H1 (cell line): ENCODE results near the gene PRPS1. TPM values are rescaled to one million over a fixed set of nuclear protein-coding genes. Genes with fewer than 3 reads are reported as not detected.

Experiments
- FOSL1 ChIP-seq: IDR thresholded peaks from 2 replicates; pipeline ENCODE4 v1.6.1; 2011; ENCODE audit warnings: mild to moderate bottlenecking, low read depth, low read length, moderate library complexity; ENCODE audit not compliant: insufficient read depth
- KDM4A ChIP-seq: IDR thresholded peaks from one replicate; pipeline ENCODE4 v1.7.1; 2012; ENCODE audit warnings: low read depth, mild to moderate bottlenecking, moderate library complexity, low read length, inconsistent platforms; ENCODE audit not compliant: severe bottlenecking
- polyA plus RNA-seq, 7 experiments: library from polyadenylated mRNA; depleted of rRNA in 3 of 7; stranded (reverse) in 5 of 7; unstranded in 2 of 7; fragments of >200 nt in 5 of 7; fragments of 200-250 nt in 2 of 7; gene quantifications; 1 replicate in 5 of 7; 2 replicates in 1 of 7; 4 replicates in 1 of 7; pipeline versions ENCODE4 v1.2.1 to v1.2.3, GENCODE V29; 2011 to 2013; ENCODE audit warnings: missing spikeins in 2 of 7, mixed read lengths in 2 of 7
- total RNA-seq: library from RNA; stranded (reverse); fragmentation: NEBNext Ultra II Directional; extraction: Animal tissue kit (Norgen Biotek cat#: 25700); gene quantifications from 2 replicates; pipeline ENCODE4 v1.2.1, GENCODE V29; 2021

The PRPS1 gene
- total and polyA plus RNA-seq, 2 of the 8 experiments (the other 6 are each of a cell fraction or from before 2014, with no cell fraction given): 90.1 to 110 TPM

DNA sequence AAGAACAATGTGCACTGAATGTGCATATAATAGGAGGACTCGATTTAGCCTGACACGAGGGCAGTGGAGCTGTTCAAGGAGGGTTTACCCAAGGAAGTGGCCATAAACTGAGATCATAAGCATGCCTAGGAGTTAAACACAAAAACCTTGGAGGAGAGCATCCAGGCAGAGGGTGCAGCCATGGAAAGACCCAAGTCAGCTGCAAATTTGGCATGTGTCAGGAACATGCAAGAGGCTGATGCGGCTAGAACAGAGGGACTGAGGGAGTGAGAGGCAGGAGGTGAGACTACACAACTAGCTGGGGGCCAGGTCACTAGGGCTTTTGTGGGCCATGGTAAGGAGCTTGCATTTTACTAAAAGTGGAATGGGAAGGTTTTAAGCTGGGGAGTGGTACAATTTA lies 55.6 kb downstream of the PRPS1 start (continued):
- TF ChIP-seq KDM4A (no peak), FOSL1 (no peak)
- TF ChIP-seq, all 59 proteins: peak for 0
